HepG2 (cell line): ENCODE data around the gene RSPH9. TPM values are rescaled to one million over a fixed set of nuclear protein-coding genes. Genes with fewer than 3 reads are reported as not detected.

Experiments
- ATAC-seq: fragments of 200-7000 bp; cut with Tn5 transposase; 3 replicates; pipeline ENCODE4 v1.9.1; 2020; ENCODE audit warnings: mild to moderate bottlenecking, moderate library complexity
- BruUV-seq: library from RNA; stranded (reverse); fragments of 400-500 nt; replicated peaks from 2 replicates; lab custom pipeline; 2021; lab: Mats Ljungman, UMichigan
- CTCF ChIA-PET: fragments of 300-600 bp; formaldehyde crosslinking; extraction: SDS; loops from one replicate; lab custom pipeline; 2021; ENCODE audit warnings: low total read pairs, inconsistent platforms, low intra/inter-chr PET ratio; lab: Yijun Ruan, JAX
- POLR2A ChIA-PET: fragments of 350-600 bp; sonication (Branson Sonifier 250); formaldehyde crosslinking; loops from one replicate; lab custom pipeline; 2020; ENCODE audit warnings: antibody characterized with exemption, inconsistent platforms; lab: Yijun Ruan, JAX
- DNase-seq: peaks from one replicate; pipeline ENCODE4 v3.0.0-alpha.2; 2015; ENCODE audit warnings: low spot score
- FAIRE-seq: peaks from 3 replicates; lab custom pipeline; 2011; peaks lifted over from hg19 to GRCh38; lab: Jason Lieb, UNC
- H2AFZ ChIP-seq: one replicate; pipeline ENCODE4 v1.6.1; 2011; ENCODE audit warnings: low read length, inconsistent platforms
- H3K27ac ChIP-seq: fragments of 300-600 bp; 3 replicates; pipeline ENCODE4 v1.8.0; 2011; ENCODE audit warnings: mixed run types, mild to moderate bottlenecking, mixed read lengths, low read length, inconsistent platforms; ENCODE audit not compliant: insufficient read depth; ENCODE audit errors: extremely low read length
- H3K27me3 ChIP-seq, 2 experiments: fragments of 200-600 bp in 1 of 2; 2 replicates in 1 of 2; 3 replicates in 1 of 2; pipeline versions ENCODE4 v1.6.0 to v1.8.0; 2011; ENCODE audit warnings: low read length in 2 of 2, mild to moderate bottlenecking in 2 of 2, moderate library complexity in 2 of 2, inconsistent platforms in 1 of 2; ENCODE audit not compliant: insufficient read depth in 2 of 2, control insufficient read depth in 1 of 2
- H3K36me3 ChIP-seq, 2 experiments: fragments of 200-600 bp in 1 of 2; replicated peaks in 1 of 2; 2 replicates in 1 of 2; 3 replicates in 1 of 2; pipeline versions ENCODE4 v1.5.1 to v1.8.0; 2011; ENCODE audit warnings: low read length in 2 of 2, inconsistent platforms in 1 of 2; ENCODE audit not compliant: insufficient read depth in 2 of 2, control insufficient read depth in 1 of 2
- H3K4me1 ChIP-seq: 2 replicates; pipeline ENCODE4 v1.5.1; 2012; ENCODE audit warnings: low read length, inconsistent platforms; ENCODE audit not compliant: insufficient read depth
- H3K4me2 ChIP-seq: 2 replicates; pipeline ENCODE4 v1.6.0; 2011; ENCODE audit warnings: low read depth, low read length, inconsistent platforms
- H3K4me3 ChIP-seq, 3 experiments: fragments of 200-600 bp in 1 of 3; sonication (generic), shearing (Covaris generic) in 1 of 3; replicated peaks in 1 of 3; 2 replicates each; pipeline ENCODE4 v1.5.1; 2011 to 2016; ENCODE audit warnings: low read length in 3 of 3, inconsistent platforms in 2 of 3, low read depth in 2 of 3, mild to moderate bottlenecking in 2 of 3, control low read depth in 1 of 3, mixed read lengths in 1 of 3; ENCODE audit not compliant: insufficient read depth in 1 of 3
- H3K79me2 ChIP-seq: one replicate; pipeline ENCODE4 v1.6.1; 2011; ENCODE audit warnings: low read length, inconsistent platforms; ENCODE audit not compliant: insufficient read depth
- H3K9ac ChIP-seq: 2 replicates; pipeline ENCODE4 v1.6.0; 2011; ENCODE audit warnings: mild to moderate bottlenecking, low read depth, low read length, inconsistent platforms; ENCODE audit not compliant: insufficient read depth
- H3K9me3 ChIP-seq: 2 replicates; pipeline ENCODE4 v1.5.1; 2012; ENCODE audit warnings: mild to moderate bottlenecking, low read length
- H4K20me1 ChIP-seq: 2 replicates; pipeline ENCODE4 v1.6.0; 2011; ENCODE audit warnings: inconsistent platforms, mild to moderate bottlenecking, low read length, moderate library complexity; ENCODE audit not compliant: insufficient read depth
- ADNP ChIP-seq: sonication (generic); formaldehyde crosslinking; IDR thresholded peaks from 2 replicates; pipeline ENCODE4 v1.4.0; 2020; ENCODE audit warnings: missing genetic modification reagents
- NR2F2 ChIP-seq: IDR thresholded peaks from 2 replicates; pipeline ENCODE4 v1.6.1; 2012; ENCODE audit warnings: low read depth, inconsistent platforms, borderline replicate concordance
- PRMT3 ChIP-seq: sonication (generic); formaldehyde crosslinking; IDR thresholded peaks from 2 replicates; pipeline ENCODE4 v1.8.1; 2022; ENCODE audit warnings: low read depth, mild to moderate bottlenecking, moderate library complexity, missing genetic modification reagents, borderline replicate concordance
- SCMH1 ChIP-seq: sonication (generic); formaldehyde crosslinking; IDR thresholded peaks from 2 replicates; pipeline ENCODE4 v1.9.0; 2021; ENCODE audit warnings: missing genetic modification reagents, mild to moderate bottlenecking, borderline replicate concordance
- WGBS: methylation state at CpG from one replicate; pipeline ENCODE4 v1.1.6; 2017; ENCODE audit warnings: low lambda C conversion rate; 5-methylcytosine and 5-hydroxymethylcytosine counted together
- in situ Hi-C: cut with HindIII; loops from 2 replicates; pipeline ENCODE4 v1.10.0; 2017; ENCODE audit warnings: low pct_unique_long_range_greater_than_20kb; ENCODE audit not compliant: extremely low pct_ligation_motif_present
- intact Hi-C: fragments of 100-400 bp; cut with micrococcal nuclease; formaldehyde crosslinking; loops from one replicate; pipeline ENCODE4 v1.10.0; 2022; ENCODE audit not compliant: unreplicated experiment
- polyA plus RNA-seq, 8 experiments: library from polyadenylated mRNA; depleted of rRNA in 3 of 8; stranded (reverse) in 7 of 8; unstranded in 1 of 8; fragments of >200 nt; fragmentation: Illumina TruSeq in 4 of 8; extraction: Trizol in 4 of 8; gene quantifications; 2 replicates each; pipeline versions ENCODE4 v1.2.1 to v1.2.3, GENCODE V29; 2011 to 2016; ENCODE audit warnings: low read depth in 4 of 8, missing spikeins in 1 of 8, mixed read lengths in 1 of 8; ENCODE audit not compliant: insufficient read depth in 1 of 8
- total RNA-seq, 5 experiments: library from RNA; depleted of rRNA; stranded (reverse); fragments of >200 nt; fragmentation: Illumina TruSeq; extraction: Trizol; gene quantifications; 2 replicates each; pipeline ENCODE4 v1.2.3, GENCODE V29; 2016; ENCODE audit warnings: low read depth in 1 of 5
- TF ChIP-seq, protein P1 (sequence below): sonication (generic); formaldehyde crosslinking; IDR thresholded peaks from 2 replicates; pipeline ENCODE4 v1.5.1; 2020; ENCODE audit warnings: missing genetic modification reagents, mild to moderate bottlenecking, borderline replicate concordance
- TF ChIP-seq, protein P2 (sequence below): sonication (generic); formaldehyde crosslinking; IDR thresholded peaks from 2 replicates; pipeline ENCODE4 v1.8.0; 2022; ENCODE audit warnings: missing genetic modification reagents, mild to moderate bottlenecking, borderline replicate concordance

RSPH9 gene
- total and polyA plus RNA-seq, 2 of the 13 experiments (the other 11 are each of a cell fraction or from before 2014, with no cell fraction given), result 0.04 TPM; not detected in 1

DNA sequence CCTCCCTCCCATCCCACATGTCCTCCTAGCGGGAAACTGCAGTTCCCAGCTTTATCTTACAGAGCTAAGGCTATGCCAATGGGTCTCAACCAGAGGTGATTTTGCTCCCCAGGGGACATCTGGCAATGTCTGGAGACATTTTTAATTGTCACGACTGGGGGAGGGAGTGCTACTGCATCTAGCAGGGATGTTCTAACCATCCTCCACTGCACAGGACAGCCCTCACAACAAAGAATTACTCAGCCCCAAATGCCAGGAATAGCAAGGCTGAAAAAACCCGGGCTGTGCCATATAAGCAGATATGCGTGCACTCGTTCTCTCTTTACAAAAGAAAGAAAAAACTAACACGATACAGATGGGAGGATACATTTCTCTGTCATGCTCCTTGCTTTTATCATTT lies 34.2 kb downstream of the RSPH9 start:
- Histone ChIP-seq H3K79me2 (peaks cover 33% of the 10 kb centered on the region), H3K4me1 (peaks cover 15% of the 10 kb centered on the region), H2AFZ (no peak overlapping the region), H3K27me3 (no peaks in the 10 kb centered on the region), H3K9ac (no peak overlapping the region)
- WGBS, result 98% methylated on average over 6 of the region's 6 CpGs
- no peak for ATAC-seq
- no TSS peak for BruUV-seq
- intact Hi-C loops (no loop called here), in situ Hi-C loops (no loop called here)
- TF ChIP-seq ADNP (no peak), NR2F2 (no peak), PRMT3 (CRISPR knock-in tag) (no peak), SCMH1 (CRISPR knock-in tag) (no peak)
- TF ChIP-seq, protein P1, sequence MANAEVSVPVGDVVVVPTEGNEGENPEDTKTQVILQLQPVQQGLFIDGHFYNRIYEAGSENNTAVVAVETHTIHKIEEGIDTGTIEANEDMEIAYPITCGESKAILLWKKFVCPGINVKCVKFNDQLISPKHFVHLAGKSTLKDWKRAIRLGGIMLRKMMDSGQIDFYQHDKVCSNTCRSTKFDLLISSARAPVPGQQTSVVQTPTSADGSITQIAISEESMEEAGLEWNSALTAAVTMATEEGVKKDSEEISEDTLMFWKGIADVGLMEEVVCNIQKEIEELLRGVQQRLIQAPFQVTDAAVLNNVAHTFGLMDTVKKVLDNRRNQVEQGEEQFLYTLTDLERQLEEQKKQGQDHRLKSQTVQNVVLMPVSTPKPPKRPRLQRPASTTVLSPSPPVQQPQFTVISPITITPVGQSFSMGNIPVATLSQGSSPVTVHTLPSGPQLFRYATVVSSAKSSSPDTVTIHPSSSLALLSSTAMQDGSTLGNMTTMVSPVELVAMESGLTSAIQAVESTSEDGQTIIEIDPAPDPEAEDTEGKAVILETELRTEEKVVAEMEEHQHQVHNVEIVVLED (CRISPR knock-in tag), result no peak
- TF ChIP-seq, protein P2, sequence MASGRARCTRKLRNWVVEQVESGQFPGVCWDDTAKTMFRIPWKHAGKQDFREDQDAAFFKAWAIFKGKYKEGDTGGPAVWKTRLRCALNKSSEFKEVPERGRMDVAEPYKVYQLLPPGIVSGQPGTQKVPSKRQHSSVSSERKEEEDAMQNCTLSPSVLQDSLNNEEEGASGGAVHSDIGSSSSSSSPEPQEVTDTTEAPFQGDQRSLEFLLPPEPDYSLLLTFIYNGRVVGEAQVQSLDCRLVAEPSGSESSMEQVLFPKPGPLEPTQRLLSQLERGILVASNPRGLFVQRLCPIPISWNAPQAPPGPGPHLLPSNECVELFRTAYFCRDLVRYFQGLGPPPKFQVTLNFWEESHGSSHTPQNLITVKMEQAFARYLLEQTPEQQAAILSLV, result no peak
- TF ChIP-seq, all 625 proteins: peak for 0
- Histone ChIP-seq H3K9me3 (no peaks in the 10 kb centered on the region), H3K27ac (no peak overlapping the region), H3K36me3 (peaks cover 65 to 100% of the 10 kb centered on the region in 2 experiments), H4K20me1 (peaks cover 4% of the 10 kb centered on the region; the same call in 1 of the 2 replicates), H3K4me3 (no peak overlapping the region), H3K4me2 (no peak overlapping the region)
- FAIRE-seq (no peak), DNase-seq (no peak)
- CTCF ChIA-PET, result no interaction called here
- POLR2A ChIA-PET, result no interaction called here
